GM23338 (cell line): Measurements from ENCODE around the gene ZNF627. TPM values are rescaled to one million over a fixed set of nuclear protein-coding genes. Genes with fewer than 3 reads are reported as not detected.

Experiments
- ATAC-seq: fragments of 200-7000 bp; cut with Tn5 transposase; 3 replicates; pipeline ENCODE4 v1.9.1; 2020
- DNase-seq: peaks from one replicate; pipeline ENCODE4 v3.0.0-alpha.2; 2015; ENCODE audit warnings: low spot score
- H2AFZ ChIP-seq: fragments of 200-600 bp; sonication (generic); 2 replicates; pipeline ENCODE4 v1.8.0; 2016; ENCODE audit warnings: antibody characterized with exemption, mild to moderate bottlenecking, moderate library complexity
- H3F3A ChIP-seq: fragments of 200-600 bp; sonication (generic); replicated peaks from 2 replicates; pipeline ENCODE4 v1.8.0; 2017; ENCODE audit warnings: antibody characterized with exemption, mixed run types, low read depth
- H3K27ac ChIP-seq: fragments of 200-600 bp; sonication (generic); 2 replicates; pipeline ENCODE4 v1.6.1; 2016; ENCODE audit warnings: low read depth
- H3K27me3 ChIP-seq: fragments of 200-600 bp; sonication (generic); 2 replicates; pipeline ENCODE4 v1.8.0; 2016; ENCODE audit warnings: mild to moderate bottlenecking, mixed run types, moderate library complexity; ENCODE audit not compliant: insufficient read depth
- H3K36me3 ChIP-seq: fragments of 200-600 bp; sonication (generic); 2 replicates; pipeline ENCODE4 v1.8.0; 2016; ENCODE audit warnings: mild to moderate bottlenecking; ENCODE audit not compliant: insufficient read depth
- H3K4me1 ChIP-seq: fragments of 200-600 bp; sonication (generic); 2 replicates; pipeline ENCODE4 v1.8.0; 2016; ENCODE audit warnings: mild to moderate bottlenecking, moderate library complexity; ENCODE audit not compliant: insufficient read depth
- H3K4me2 ChIP-seq: fragments of 200-600 bp; sonication (generic); 2 replicates; pipeline ENCODE4 v1.7.1; 2017; ENCODE audit warnings: mixed run types
- H3K4me3 ChIP-seq: fragments of 200-600 bp; sonication (generic); 2 replicates; pipeline ENCODE4 v1.6.1; 2016; ENCODE audit warnings: mixed run types
- H3K79me2 ChIP-seq: fragments of 200-600 bp; sonication (generic); replicated peaks from 2 replicates; pipeline ENCODE4 v1.8.0; 2017; ENCODE audit warnings: mild to moderate bottlenecking; ENCODE audit not compliant: insufficient read depth
- H3K9me2 ChIP-seq: fragments of 200-600 bp; sonication (generic); 2 replicates; pipeline ENCODE4 v1.8.0; 2017; ENCODE audit not compliant: insufficient read depth
- H4K20me1 ChIP-seq: fragments of 200-600 bp; sonication (generic); replicated peaks from 2 replicates; pipeline ENCODE4 v1.8.0; 2017; ENCODE audit warnings: mild to moderate bottlenecking; ENCODE audit not compliant: insufficient read depth
- H3K27ac Mint-ChIP-seq: 2 replicates; pipeline ENCODE4 v1.8.0; 2020; ENCODE audit warnings: inconsistent platforms, mild to moderate bottlenecking, moderate library complexity, mixed read lengths
- H3K27me3 Mint-ChIP-seq: 3 replicates; pipeline ENCODE4 v1.8.0; 2022; ENCODE audit warnings: low read depth, mild to moderate bottlenecking, moderate library complexity, mixed read lengths, inconsistent platforms; ENCODE audit not compliant: insufficient read depth, poor library complexity
- H3K36me3 Mint-ChIP-seq: 3 replicates; pipeline ENCODE4 v1.8.0; 2021; ENCODE audit warnings: low read depth, mild to moderate bottlenecking, inconsistent platforms, moderate library complexity, mixed read lengths
- H3K4me1 Mint-ChIP-seq: 3 replicates; pipeline ENCODE4 v1.8.0; 2020; ENCODE audit warnings: mild to moderate bottlenecking, inconsistent platforms, mixed read lengths
- H3K4me3 Mint-ChIP-seq: 3 replicates; pipeline ENCODE4 v1.8.0; 2021; ENCODE audit warnings: moderate library complexity, mild to moderate bottlenecking, inconsistent platforms, mixed read lengths
- H3K9me3 Mint-ChIP-seq: 3 replicates; pipeline ENCODE4 v1.8.0; 2020; ENCODE audit warnings: moderate library complexity, mild to moderate bottlenecking, inconsistent platforms, mixed read lengths
- POLR2AphosphoS5 ChIP-seq: IDR thresholded peaks from 2 replicates; pipeline ENCODE4 v1.6.1; 2016; ENCODE audit warnings: antibody characterized with exemption, low read depth
- ZNF114 ChIP-seq: fragments of 250-450 bp; sonication (Bioruptor Pico); IDR thresholded peaks from 2 replicates; pipeline ENCODE4 v1.5.0; 2020; ENCODE audit warnings: mild to moderate bottlenecking, moderate library complexity
- polyA plus RNA-seq: library from polyadenylated mRNA; unstranded; fragments of >200 nt; fragmentation: Nextera tagmentation; extraction: Ambion mirVana; gene quantifications from 2 replicates; pipeline ENCODE4 v1.2.1, GENCODE V29; 2016
- total RNA-seq: library from RNA; depleted of rRNA; stranded (reverse); fragments of >200 nt; shearing (Covaris generic); gene quantifications from 2 replicates; pipeline ENCODE4 v1.2.3, GENCODE V29; 2014
- TF ChIP-seq, protein P1 (sequence below): fragments of 250-450 bp; sonication (Bioruptor Pico); IDR thresholded peaks from 2 replicates; pipeline ENCODE4 v1.5.0; 2020; ENCODE audit warnings: mild to moderate bottlenecking, moderate library complexity
- TF ChIP-seq, protein P2 (sequence below), 2 experiments: fragments of 200-600 bp in 1 of 2; sonication (generic) in 1 of 2; conservative IDR thresholded peaks; 2 replicates each; pipeline versions ENCODE4 v1.5.1 to v1.6.1; 2016 to 2017; ENCODE audit warnings: antibody characterized with exemption in 2 of 2, low read depth in 2 of 2, mild to moderate bottlenecking in 2 of 2, moderate library complexity in 1 of 2

Gene ZNF627
- total and polyA plus RNA-seq, 2 experiments from 2014 or later, result 9.0 to 15.4 TPM

DNA sequence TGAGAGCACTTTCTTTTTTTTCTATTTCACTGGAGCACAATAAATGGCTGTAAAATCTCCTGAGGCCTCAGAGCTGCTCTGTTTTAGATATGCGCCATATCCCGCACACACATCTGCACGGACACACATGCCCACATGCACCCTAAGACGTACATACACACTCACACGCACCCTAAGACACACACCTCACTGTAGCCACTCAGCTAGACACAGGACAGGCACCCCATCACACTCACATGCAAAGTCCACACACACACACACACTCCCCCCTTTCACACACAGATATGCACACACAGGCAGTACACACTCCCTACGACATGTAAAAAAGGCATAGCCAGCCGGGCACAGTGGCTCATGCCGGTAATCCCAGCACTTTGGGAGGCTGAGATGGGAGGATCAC lies 47.0 kb upstream of the ZNF627 start (continued):
- TF ChIP-seq, protein P1, sequence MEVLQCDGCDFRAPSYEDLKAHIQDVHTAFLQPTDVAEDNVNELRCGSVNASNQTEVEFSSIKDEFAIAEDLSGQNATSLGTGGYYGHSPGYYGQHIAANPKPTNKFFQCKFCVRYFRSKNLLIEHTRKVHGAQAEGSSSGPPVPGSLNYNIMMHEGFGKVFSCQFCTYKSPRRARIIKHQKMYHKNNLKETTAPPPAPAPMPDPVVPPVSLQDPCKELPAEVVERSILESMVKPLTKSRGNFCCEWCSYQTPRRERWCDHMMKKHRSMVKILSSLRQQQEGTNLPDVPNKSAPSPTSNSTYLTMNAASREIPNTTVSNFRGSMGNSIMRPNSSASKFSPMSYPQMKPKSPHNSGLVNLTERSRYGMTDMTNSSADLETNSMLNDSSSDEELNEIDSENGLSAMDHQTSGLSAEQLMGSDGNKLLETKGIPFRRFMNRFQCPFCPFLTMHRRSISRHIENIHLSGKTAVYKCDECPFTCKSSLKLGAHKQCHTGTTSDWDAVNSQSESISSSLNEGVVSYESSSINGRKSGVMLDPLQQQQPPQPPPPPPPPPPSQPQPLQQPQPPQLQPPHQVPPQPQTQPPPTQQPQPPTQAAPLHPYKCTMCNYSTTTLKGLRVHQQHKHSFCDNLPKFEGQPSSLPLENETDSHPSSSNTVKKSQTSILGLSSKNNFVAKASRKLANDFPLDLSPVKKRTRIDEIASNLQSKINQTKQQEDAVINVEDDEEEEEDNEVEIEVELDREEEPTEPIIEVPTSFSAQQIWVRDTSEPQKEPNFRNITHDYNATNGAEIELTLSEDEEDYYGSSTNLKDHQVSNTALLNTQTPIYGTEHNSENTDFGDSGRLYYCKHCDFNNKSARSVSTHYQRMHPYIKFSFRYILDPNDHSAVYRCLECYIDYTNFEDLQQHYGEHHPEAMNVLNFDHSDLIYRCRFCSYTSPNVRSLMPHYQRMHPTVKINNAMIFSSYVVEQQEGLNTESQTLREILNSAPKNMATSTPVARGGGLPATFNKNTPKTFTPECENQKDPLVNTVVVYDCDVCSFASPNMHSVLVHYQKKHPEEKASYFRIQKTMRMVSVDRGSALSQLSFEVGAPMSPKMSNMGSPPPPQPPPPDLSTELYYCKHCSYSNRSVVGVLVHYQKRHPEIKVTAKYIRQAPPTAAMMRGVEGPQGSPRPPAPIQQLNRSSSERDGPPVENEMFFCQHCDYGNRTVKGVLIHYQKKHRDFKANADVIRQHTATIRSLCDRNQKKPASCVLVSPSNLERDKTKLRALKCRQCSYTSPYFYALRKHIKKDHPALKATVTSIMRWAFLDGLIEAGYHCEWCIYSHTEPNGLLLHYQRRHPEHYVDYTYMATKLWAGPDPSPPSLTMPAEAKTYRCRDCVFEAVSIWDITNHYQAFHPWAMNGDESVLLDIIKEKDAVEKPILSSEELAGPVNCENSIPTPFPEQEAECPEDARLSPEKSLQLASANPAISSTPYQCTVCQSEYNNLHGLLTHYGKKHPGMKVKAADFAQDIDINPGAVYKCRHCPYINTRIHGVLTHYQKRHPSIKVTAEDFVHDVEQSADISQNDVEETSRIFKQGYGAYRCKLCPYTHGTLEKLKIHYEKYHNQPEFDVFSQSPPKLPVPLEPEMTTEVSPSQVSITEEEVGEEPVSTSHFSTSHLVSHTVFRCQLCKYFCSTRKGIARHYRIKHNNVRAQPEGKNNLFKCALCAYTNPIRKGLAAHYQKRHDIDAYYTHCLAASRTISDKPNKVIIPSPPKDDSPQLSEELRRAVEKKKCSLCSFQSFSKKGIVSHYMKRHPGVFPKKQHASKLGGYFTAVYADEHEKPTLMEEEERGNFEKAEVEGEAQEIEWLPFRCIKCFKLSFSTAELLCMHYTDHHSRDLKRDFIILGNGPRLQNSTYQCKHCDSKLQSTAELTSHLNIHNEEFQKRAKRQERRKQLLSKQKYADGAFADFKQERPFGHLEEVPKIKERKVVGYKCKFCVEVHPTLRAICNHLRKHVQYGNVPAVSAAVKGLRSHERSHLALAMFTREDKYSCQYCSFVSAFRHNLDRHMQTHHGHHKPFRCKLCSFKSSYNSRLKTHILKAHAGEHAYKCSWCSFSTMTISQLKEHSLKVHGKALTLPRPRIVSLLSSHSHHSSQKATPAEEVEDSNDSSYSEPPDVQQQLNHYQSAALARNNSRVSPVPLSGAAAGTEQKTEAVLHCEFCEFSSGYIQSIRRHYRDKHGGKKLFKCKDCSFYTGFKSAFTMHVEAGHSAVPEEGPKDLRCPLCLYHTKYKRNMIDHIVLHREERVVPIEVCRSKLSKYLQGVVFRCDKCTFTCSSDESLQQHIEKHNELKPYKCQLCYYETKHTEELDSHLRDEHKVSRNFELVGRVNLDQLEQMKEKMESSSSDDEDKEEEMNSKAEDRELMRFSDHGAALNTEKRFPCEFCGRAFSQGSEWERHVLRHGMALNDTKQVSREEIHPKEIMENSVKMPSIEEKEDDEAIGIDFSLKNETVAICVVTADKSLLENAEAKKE (CRISPR knock-in tag), result no peak

DNA sequence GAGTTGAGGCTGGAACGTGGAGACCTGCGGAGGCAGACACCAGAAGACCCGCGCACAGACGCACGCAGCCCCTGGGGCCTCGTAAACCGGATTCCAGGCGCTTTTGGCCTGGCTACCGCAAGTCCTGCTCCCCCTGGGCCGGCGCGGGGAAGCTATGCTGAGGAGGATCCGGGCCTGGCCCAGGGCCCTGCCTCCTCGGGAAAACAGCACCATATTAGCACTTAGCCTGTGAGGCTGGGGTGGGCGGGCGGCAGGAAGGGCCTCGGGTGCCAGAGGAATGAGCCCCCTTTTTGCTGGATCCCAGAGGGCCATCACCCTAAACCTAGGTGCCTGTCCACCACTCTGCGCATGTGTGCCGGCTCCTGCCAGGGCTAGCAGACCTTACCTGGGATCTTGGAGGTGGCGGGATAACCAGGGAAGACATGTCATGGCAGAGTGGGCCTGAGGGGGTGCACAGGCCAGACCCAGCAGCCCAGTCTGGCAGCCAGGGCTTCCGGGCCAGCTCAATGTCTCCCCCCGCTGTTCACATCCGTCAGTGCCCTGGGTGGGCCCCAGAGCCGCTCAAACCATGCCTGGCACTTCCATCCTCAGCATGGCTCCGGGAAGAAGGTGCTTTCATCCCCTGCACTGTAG lies 45.6 kb upstream of the ZNF627 start:
- Mint-ChIP-seq H3K27ac (no peak overlapping the region), H3K4me1 (no peaks in the 10 kb centered on the region), H3K27me3 (no peaks in the 10 kb centered on the region), H3K9me3 (no peaks in the 10 kb centered on the region), H3K36me3 (peaks cover 29% of the 10 kb centered on the region), H3K4me3 (no peak overlapping the region)
- Histone ChIP-seq H3K4me2 (no peak overlapping the region), H4K20me1 (peaks cover 1% of the 10 kb centered on the region; the same call in 1 of the 2 replicates), H3K27ac (no peak overlapping the region), H3F3A (no peaks in the 10 kb centered on the region), H2AFZ (no peak overlapping the region), H3K4me1 (no peaks in the 10 kb centered on the region), H3K79me2 (peaks cover 15% of the 10 kb centered on the region), H3K9me2 (no peaks in the 10 kb centered on the region), H3K4me3 (no peak overlapping the region), H3K36me3 (no peaks in the 10 kb centered on the region; the same call in 1 of the 2 replicates), H3K27me3 (no peaks in the 10 kb centered on the region)
- peak; percentile 85 for DNase-seq
- TF ChIP-seq, protein P2, sequence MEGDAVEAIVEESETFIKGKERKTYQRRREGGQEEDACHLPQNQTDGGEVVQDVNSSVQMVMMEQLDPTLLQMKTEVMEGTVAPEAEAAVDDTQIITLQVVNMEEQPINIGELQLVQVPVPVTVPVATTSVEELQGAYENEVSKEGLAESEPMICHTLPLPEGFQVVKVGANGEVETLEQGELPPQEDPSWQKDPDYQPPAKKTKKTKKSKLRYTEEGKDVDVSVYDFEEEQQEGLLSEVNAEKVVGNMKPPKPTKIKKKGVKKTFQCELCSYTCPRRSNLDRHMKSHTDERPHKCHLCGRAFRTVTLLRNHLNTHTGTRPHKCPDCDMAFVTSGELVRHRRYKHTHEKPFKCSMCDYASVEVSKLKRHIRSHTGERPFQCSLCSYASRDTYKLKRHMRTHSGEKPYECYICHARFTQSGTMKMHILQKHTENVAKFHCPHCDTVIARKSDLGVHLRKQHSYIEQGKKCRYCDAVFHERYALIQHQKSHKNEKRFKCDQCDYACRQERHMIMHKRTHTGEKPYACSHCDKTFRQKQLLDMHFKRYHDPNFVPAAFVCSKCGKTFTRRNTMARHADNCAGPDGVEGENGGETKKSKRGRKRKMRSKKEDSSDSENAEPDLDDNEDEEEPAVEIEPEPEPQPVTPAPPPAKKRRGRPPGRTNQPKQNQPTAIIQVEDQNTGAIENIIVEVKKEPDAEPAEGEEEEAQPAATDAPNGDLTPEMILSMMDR (conservative IDR thresholded peaks at IDR 0.05; ENCODE audit: low read depth in 2 of 2), result peak; percentile 64 to 83
- TF ChIP-seq, protein P1 (CRISPR knock-in tag), result no peak
- TF ChIP-seq ZNF114, result no peak
- peak; percentile 16; the same call in 1 of the 2 replicates for TF ChIP-seq POLR2AphosphoS5
- ATAC-seq, result peak; percentile 96
